HCT116 (cell line): Measurements from ENCODE around the gene PCDHGB4. TPM values are rescaled to one million over a fixed set of nuclear protein-coding genes. Genes with fewer than 3 reads are reported as not detected.

ENCODE experiments used
- ATAC-seq: fragments of 200-7000 bp; cut with Tn5 transposase; 2 replicates; pipeline ENCODE4 v1.9.1; 2020; ENCODE audit warnings: mild to moderate bottlenecking, moderate library complexity
- BruUV-seq: library from RNA; stranded (reverse); fragments of 400-500 nt; replicated peaks from 2 replicates; lab custom pipeline; 2021; lab: Mats Ljungman, UMichigan
- CTCF ChIA-PET: fragments of 300-600 bp; sonication (Branson Sonifier 250); formaldehyde crosslinking; loops from one replicate; lab custom pipeline; 2021; ENCODE audit warnings: antibody characterized with exemption; lab: Charles Lee
- POLR2A ChIA-PET: fragments of 300-600, 350-600 bp; sonication (Branson Sonifier 250); formaldehyde crosslinking; loops from one replicate; lab custom pipeline; 2021; ENCODE audit warnings: antibody characterized with exemption; lab: Charles Lee
- RAD21 ChIA-PET, 2 experiments: fragments of 300-600 bp; sonication (Branson Sonifier 250); formaldehyde crosslinking; loops; one replicate each; lab custom pipeline; 2023; ENCODE audit warnings: low total read pairs in 2 of 2; ENCODE audit not compliant: uncharacterized antibody in 2 of 2, unreplicated experiment in 2 of 2, low non-redundant PET in 1 of 2; lab: Charles Lee
- DNase-seq: peaks from one replicate; pipeline ENCODE4 v3.0.0-alpha.2; 2010; ENCODE audit warnings: low read depth, low spot score
- H2AFZ ChIP-seq: fragments of 200-600 bp; shearing (Covaris generic), sonication (generic); 2 replicates; pipeline ENCODE4 v1.6.1; 2017; ENCODE audit warnings: low read depth, mixed run types, mixed read lengths, antibody characterized with exemption, low read length; ENCODE audit not compliant: poor library complexity, severe bottlenecking
- H3K27ac ChIP-seq: 2 replicates; pipeline ENCODE4 v1.5.1; 2012; ENCODE audit warnings: low read depth, low read length
- H3K27me3 ChIP-seq: fragments of 200-600 bp; sonication (generic); 2 replicates; pipeline ENCODE4 v1.6.1; 2016; ENCODE audit warnings: mixed run types, low read length, mixed read lengths; ENCODE audit not compliant: insufficient read depth
- H3K36me3 ChIP-seq, 2 experiments: fragments of 200-500 bp in 1 of 2; fragments of 200-600 bp in 1 of 2; sonication (Bioruptor generic) in 1 of 2; sonication (generic) in 1 of 2; 2 replicates each; pipeline versions ENCODE4 v1.5.1 to v1.6.1; 2014 to 2016; ENCODE audit warnings: low read length in 2 of 2, inconsistent platforms in 1 of 2, mixed read lengths in 1 of 2, mixed run types in 1 of 2; ENCODE audit not compliant: insufficient read depth in 2 of 2, control insufficient read depth in 1 of 2
- H3K4me1 ChIP-seq, 2 experiments: fragments of 200-600 bp in 1 of 2; sonication (generic) in 1 of 2; 2 replicates each; pipeline versions ENCODE4 v1.5.1 to v1.6.1; 2012 to 2017; ENCODE audit warnings: low read length in 2 of 2, inconsistent platforms in 1 of 2, mild to moderate bottlenecking in 1 of 2, mixed read lengths in 1 of 2, mixed run types in 1 of 2, moderate library complexity in 1 of 2; ENCODE audit not compliant: insufficient read depth in 2 of 2, control insufficient read depth in 1 of 2
- H3K4me2 ChIP-seq: fragments of 200-600 bp; sonication (generic); 2 replicates; pipeline ENCODE4 v1.6.1; 2017; ENCODE audit warnings: mixed run types, low read length, mixed read lengths
- H3K4me3 ChIP-seq, 2 experiments: fragments of 200-600 bp in 1 of 2; sonication (generic) in 1 of 2; replicated peaks in 1 of 2; 2 replicates each; pipeline ENCODE4 v1.5.1; 2011 to 2016; ENCODE audit warnings: low read length in 2 of 2, control low read depth in 1 of 2, low read depth in 1 of 2, mild to moderate bottlenecking in 1 of 2, mixed read lengths in 1 of 2, mixed run types in 1 of 2
- H3K79me2 ChIP-seq: fragments of 200-600 bp; sonication (generic); 2 replicates; pipeline ENCODE4 v1.6.1; 2017; ENCODE audit warnings: mild to moderate bottlenecking, mixed run types, low read length, moderate library complexity, mixed read lengths; ENCODE audit not compliant: insufficient read depth
- H3K9ac ChIP-seq: fragments of 200-600 bp; sonication (generic); 2 replicates; pipeline ENCODE4 v1.6.1; 2016; ENCODE audit warnings: low read length, mixed read lengths
- H3K9me2 ChIP-seq: fragments of 200-600 bp; sonication (generic), shearing (Covaris generic); 2 replicates; pipeline ENCODE4 v1.6.1; 2017; ENCODE audit warnings: mixed run types, mild to moderate bottlenecking, moderate library complexity; ENCODE audit not compliant: insufficient read depth
- H3K9me3 ChIP-seq, 2 experiments: fragments of 200-500 bp in 1 of 2; fragments of 200-600 bp in 1 of 2; sonication (Bioruptor generic) in 1 of 2; sonication (generic) in 1 of 2; 2 replicates each; pipeline ENCODE4 v1.6.1; 2014 to 2017; ENCODE audit warnings: low read length in 2 of 2, mixed read lengths in 2 of 2, inconsistent platforms in 1 of 2, low read depth in 1 of 2, mild to moderate bottlenecking in 1 of 2, mixed run types in 1 of 2, moderate library complexity in 1 of 2; ENCODE audit not compliant: control insufficient read depth in 1 of 2, insufficient read depth in 1 of 2
- H4K20me1 ChIP-seq: fragments of 200-600 bp; sonication (generic), shearing (Covaris generic); 2 replicates; pipeline ENCODE4 v1.6.1; 2017; ENCODE audit warnings: mixed run types, mild to moderate bottlenecking, moderate library complexity; ENCODE audit not compliant: insufficient read depth
- CBX3 ChIP-seq: IDR thresholded peaks from 2 replicates; pipeline ENCODE4 v1.6.1; 2012; ENCODE audit warnings: low read depth
- CTCF ChIP-seq, 3 experiments: fragments of 200-600 bp in 1 of 3; sonication (generic) in 1 of 3; IDR thresholded peaks in 2 of 3; conservative IDR thresholded peaks in 1 of 3; 2 replicates each; pipeline ENCODE4 v1.5.1; 2012 to 2017; ENCODE audit warnings: low read depth in 2 of 3, low read length in 2 of 3, antibody characterized with exemption in 1 of 3, borderline replicate concordance in 1 of 3, control low read depth in 1 of 3, mild to moderate bottlenecking in 1 of 3, mixed read lengths in 1 of 3, mixed run types in 1 of 3, moderate library complexity in 1 of 3; ENCODE audit not compliant: insufficient read depth in 1 of 3
- POLR2A ChIP-seq: IDR thresholded peaks from 2 replicates; pipeline ENCODE4 v1.7.0; 2011; ENCODE audit warnings: borderline replicate concordance; ENCODE audit not compliant: insufficient read depth, insufficient read length; ENCODE audit errors: extremely low read depth
- RAD21 ChIP-seq: IDR thresholded peaks from 2 replicates; pipeline ENCODE4 v1.6.1; 2012; ENCODE audit warnings: low read depth, mild to moderate bottlenecking
- ZBTB33 ChIP-seq: IDR thresholded peaks from 2 replicates; pipeline ENCODE4 v1.6.1; 2011; ENCODE audit warnings: mild to moderate bottlenecking, low read length, moderate library complexity; ENCODE audit not compliant: insufficient replicate concordance; ENCODE audit errors: extremely low read depth
- ZNF274 ChIP-seq: fragments of 200-500 bp; sonication (Bioruptor generic); IDR thresholded peaks from 2 replicates; pipeline ENCODE4 v1.6.1; 2014; ENCODE audit warnings: mild to moderate bottlenecking, low read depth, low read length, inconsistent platforms
- intact Hi-C: fragments of 100-400 bp; cut with micrococcal nuclease; formaldehyde crosslinking; loops from 2 replicates; pipeline ENCODE4 v1.10.0; 2022
- total RNA-seq: library from RNA; stranded (reverse); gene quantifications from one replicate; pipeline ENCODE4 v1.2.1, GENCODE V29; 2021; ENCODE audit not compliant: unreplicated experiment

PCDHGB4 gene
- total RNA-seq, 1 experiment from 2014 or later: not detected

DNA sequence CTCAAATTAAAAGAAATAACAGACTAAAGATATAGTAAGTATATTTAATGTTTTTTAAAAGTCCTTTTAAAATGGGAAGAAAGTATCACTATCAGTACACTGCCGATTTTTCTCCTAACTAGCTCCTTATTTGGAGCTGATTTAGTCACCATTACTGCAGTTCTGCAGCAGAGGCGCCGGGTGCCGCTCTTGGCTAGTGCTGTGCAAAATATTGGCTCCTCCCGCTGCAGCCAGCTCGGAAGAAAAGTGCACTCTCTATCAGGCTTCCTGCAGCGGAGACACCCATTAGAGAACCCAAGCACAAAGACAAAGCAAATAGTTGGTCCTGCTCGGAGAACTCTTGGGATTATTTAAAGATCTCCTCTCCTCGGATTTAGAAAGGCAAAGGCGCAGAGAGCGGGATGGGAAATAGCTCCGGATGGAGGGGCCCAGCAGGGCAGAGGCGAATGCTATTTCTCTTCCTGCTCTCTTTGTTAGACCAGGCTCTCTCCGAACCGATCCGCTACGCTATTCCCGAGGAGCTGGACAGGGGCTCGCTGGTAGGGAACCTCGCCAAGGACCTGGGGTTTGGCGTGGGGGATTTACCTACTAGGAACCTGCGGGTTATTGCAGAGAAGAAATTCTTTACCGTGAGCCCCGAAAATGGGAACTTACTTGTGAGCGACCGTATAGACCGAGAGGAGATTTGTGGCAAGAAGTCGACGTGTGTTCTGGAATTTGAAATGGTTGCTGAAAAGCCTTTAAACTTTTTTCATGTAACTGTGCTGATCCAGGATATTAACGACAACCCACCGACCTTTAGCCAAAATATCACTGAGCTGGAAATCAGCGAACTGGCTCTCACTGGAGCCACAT, 17.3 kb upstream of the PCDHGB4 start, which contains the start of gene PCDHGB3:
Gene PCDHGB3 (plus strand): TSS at position 249 of the 855 bp plus-strand sequence. CDS start 153 bp downstream, at position 402.
- BruUV-seq: no TSS peak
- H3K9me3 ChIP-seq: peaks cover 0 to 12% of the 10 kb centered on the region in 2 experiments; a peak in 2 of 4 replicates
- H3K79me2 ChIP-seq: no peaks in the 10 kb centered on the region
- no peaks in the 10 kb centered on the region for H4K20me1 ChIP-seq
- H3K4me1 ChIP-seq: no peaks in the 10 kb centered on the region
- TF ChIP-seq POLR2A (no peak), RAD21 (0 out of 2 replicates have a peak, but pooled peaks have one; percentile 10)
- POLR2A ChIA-PET: no interaction called here
- ATAC-seq: no peak
- no peaks in the 10 kb centered on the region for H3K36me3 ChIP-seq
- no peak for DNase-seq
- H3K4me3 ChIP-seq: no peak within 1 kb of the TSS
- H3K9me2 ChIP-seq: no peaks in the 10 kb centered on the region
- H3K27me3 ChIP-seq: no peaks in the 10 kb centered on the region
- H2AFZ ChIP-seq: no peak within 1 kb of the TSS
- intact Hi-C loops: no loop called here
- CTCF ChIA-PET: interaction anchor here (1.1 to 1.4 kb wide), 2 partner anchors 188 to 194 kb away, joined by 3 to 6 read pairs; no protein-coding TSS in a partner anchor
- H3K4me2 ChIP-seq: no peak within 1 kb of the TSS
- H3K9ac ChIP-seq: no peak within 1 kb of the TSS
- RAD21 ChIA-PET: interaction anchor here in 1 of 2 experiments (0.6 kb wide), 1 partner anchor 266 kb away, joined by 3 read pairs; no protein-coding TSS in a partner anchor
- no peak within 1 kb of the TSS for H3K27ac ChIP-seq

DNA sequence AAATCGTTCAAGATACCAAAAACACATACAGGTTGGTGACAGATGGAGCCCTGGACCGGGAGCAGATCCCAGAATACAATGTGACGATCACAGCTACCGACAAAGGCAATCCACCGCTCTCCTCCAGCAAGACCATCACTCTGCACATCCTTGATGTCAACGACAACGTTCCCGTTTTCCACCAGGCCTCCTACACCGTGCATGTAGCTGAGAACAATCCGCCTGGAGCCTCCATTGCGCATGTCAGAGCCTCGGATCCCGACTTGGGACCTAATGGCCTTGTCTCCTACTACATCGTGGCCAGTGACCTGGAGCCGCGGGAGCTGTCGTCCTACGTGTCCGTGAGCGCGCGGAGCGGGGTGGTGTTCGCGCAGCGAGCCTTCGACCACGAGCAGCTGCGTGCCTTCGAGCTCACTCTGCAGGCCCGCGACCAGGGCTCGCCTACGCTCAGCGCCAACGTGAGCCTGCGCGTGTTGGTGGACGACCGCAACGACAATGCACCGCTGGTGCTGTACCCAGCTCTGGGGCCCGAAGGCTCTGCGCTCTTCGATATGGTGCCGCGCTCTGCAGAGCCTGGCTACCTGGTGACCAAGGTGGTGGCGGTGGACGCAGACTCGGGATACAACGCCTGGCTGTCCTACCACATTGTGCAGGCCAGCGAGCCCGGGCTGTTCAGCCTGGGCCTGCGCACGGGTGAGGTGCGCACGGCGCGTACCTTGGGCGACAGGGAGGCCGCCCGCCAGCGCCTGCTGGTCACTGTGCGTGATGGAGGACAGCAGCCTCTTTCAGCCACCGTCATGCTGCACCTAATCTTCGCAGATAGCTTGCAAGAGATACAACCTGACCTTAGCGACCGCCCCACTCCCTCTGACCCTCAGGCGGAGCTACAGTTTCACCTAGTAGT, 15.7 kb upstream of the PCDHGB4 start:
- CTCF ChIA-PET: no interaction called here
- Histone ChIP-seq H3K27me3 (no peaks in the 10 kb centered on the region), H3K4me2 (no peak overlapping the region), H3K9ac (no peak overlapping the region), H4K20me1 (no peaks in the 10 kb centered on the region), H2AFZ (no peak overlapping the region), H3K4me1 (no peaks in the 10 kb centered on the region), H3K4me3 (no peak overlapping the region), H3K9me2 (no peaks in the 10 kb centered on the region), H3K79me2 (no peaks in the 10 kb centered on the region), H3K9me3 (peaks cover 0 to 12% of the 10 kb centered on the region in 2 experiments; a peak in 2 of 4 replicates), H3K36me3 (no peaks in the 10 kb centered on the region), H3K27ac (no peak overlapping the region)
- RAD21 ChIA-PET: no interaction called here
- ATAC-seq (no peak), DNase-seq (no peak)
- no TSS peak for BruUV-seq
- POLR2A ChIA-PET: no interaction called here
- intact Hi-C loops: no loop called here
- TF ChIP-seq CTCF (IDR thresholded peaks at IDR 0.05 in 2 of 3, conservative IDR thresholded peaks at IDR 0.05 in 1 of 3; ENCODE audit: borderline replicate concordance in 1 of 3, insufficient read depth in 1 of 3, low read depth in 2 of 3, low read length in 2 of 3) (no peak), CBX3 (no peak), ZBTB33 (no peak), ZNF274 (no peak)
